Epithelial cell of esophagus (primary cell): ENCODE measurements around the gene PHF21B.
A peak's percentile ranks its signal among the peaks of the same experiment; 100 is the strongest.

Experiments used
- DNase-seq: peaks from one replicate; pipeline ENCODE4 v3.0.0; 2010; ENCODE audit warnings: low read depth
- H3K4me3 ChIP-seq: 2 replicates; pipeline ENCODE4 v1.5.1; 2011; ENCODE audit warnings: mild to moderate bottlenecking, low read length, control low read depth
- TF ChIP-seq, protein P1 (sequence below): IDR thresholded peaks from 2 replicates; pipeline ENCODE4 v1.5.1; 2011; ENCODE audit warnings: low read depth, mild to moderate bottlenecking, low read length, control low read depth, inconsistent platforms; ENCODE audit not compliant: insufficient read depth; ENCODE audit errors: missing control alignments

The PHF21B gene

DNA sequence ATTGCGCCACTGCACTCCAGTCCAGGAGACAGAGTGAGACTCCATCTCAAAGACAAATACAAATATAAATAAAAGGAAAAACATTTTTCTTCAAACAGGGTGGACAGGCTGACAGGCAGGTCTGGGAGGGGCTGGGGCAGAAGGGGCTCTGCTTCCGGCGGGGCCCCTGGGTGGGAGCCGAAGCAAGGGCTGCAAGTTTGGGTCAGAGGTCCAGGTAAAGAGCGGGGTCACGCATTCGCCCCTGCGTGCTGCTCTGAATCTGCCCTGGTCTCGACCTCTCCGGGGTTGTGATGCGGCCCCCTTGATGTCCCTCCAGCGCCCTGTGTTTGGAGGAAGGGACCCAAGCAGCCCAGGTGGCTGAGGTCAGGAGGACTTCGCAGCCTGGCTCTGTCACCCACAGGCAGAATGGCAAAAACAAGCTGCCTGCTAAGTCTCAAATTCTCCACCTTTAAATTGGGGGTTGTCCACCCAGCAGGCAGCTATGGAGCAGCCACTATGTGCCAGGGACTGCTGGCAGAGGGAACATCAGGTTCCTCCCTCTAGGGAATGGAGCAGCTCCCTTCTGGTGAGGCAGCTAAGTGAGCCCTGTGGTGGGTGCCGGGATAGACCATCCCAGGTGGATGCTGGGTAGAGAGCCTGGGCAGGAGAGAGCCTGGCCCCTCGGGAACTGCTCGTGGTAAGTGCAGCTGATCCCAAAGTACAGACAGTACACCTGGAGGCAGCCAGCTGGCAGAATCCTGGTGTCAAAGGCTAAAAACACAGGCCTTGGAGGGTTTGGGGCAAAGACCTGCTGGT lies 10.3 kb upstream of the PHF21B start:
- TF ChIP-seq, protein P1, sequence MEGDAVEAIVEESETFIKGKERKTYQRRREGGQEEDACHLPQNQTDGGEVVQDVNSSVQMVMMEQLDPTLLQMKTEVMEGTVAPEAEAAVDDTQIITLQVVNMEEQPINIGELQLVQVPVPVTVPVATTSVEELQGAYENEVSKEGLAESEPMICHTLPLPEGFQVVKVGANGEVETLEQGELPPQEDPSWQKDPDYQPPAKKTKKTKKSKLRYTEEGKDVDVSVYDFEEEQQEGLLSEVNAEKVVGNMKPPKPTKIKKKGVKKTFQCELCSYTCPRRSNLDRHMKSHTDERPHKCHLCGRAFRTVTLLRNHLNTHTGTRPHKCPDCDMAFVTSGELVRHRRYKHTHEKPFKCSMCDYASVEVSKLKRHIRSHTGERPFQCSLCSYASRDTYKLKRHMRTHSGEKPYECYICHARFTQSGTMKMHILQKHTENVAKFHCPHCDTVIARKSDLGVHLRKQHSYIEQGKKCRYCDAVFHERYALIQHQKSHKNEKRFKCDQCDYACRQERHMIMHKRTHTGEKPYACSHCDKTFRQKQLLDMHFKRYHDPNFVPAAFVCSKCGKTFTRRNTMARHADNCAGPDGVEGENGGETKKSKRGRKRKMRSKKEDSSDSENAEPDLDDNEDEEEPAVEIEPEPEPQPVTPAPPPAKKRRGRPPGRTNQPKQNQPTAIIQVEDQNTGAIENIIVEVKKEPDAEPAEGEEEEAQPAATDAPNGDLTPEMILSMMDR, result no peak
- H3K4me3 ChIP-seq, result no peak overlapping the region
- no peak for DNase-seq

DNA sequence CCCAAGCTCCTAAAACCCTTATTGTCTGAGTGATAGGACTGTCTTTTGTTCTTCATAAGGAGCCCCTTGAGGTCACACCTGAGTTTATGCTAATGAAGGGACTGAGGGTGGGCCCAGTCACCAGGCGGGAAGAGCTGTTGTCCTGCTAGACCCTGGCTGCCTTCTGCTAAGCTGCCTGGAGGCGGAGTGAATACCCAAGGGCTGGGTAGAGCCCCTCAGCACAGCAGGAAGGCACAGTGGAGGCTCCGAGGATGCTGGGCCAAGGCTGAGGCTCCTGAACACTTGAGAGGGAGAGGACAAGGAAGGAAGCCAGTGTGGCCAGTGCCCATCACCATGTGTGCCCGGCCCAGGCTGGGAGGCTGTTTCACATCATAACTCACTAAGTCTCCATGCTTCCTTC lies 4.8 kb upstream of the PHF21B start:
- TF ChIP-seq, protein P1, result no peak
- no peak overlapping the region for H3K4me3 ChIP-seq
- DNase-seq, result no peak

DNA sequence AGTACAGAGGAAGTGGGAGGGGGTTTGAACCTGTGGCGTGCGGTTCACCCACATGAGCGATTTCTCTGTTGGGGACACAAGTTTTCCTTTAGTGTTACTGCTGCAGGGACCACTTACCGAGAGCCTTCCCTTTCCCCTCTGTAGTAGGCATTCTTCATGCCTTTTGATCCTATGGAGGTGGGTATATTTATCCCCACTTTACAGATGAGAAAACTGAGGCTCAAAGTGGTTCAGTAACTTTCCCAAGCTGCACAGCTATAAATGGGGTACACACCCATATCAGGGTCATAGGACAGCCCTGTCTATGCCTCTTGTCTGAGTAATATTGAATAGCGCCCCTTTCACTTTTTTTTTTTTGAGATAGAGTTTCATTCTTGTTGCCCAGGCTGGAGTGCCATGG lies 3.3 kb upstream of the PHF21B start:
- H3K4me3 ChIP-seq, result no peak overlapping the region
- TF ChIP-seq, protein P1, result no peak
- DNase-seq, result no peak

DNA sequence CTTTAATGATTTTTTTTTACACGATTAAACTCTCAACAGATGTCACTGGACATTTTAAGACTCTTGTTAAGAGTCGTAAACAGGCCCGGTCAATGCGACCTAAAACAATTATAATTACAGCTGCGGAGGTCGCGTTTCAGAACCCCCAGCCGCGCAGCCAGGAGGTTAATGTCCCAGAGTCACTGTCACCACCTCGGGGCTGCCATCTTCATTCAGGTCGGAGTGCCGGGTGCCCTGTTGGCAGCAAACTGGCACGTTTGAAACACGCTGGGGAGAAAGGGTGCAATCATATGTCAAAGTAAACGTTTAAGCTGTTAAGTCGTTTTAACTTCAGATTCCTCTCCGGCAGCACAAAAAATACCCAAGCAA lies 711 bp upstream of the PHF21B start:
- H3K4me3 ChIP-seq, result peak overlapping the region; percentile 40
- DNase-seq, result no peak
- TF ChIP-seq, protein P1, result no peak

DNA sequence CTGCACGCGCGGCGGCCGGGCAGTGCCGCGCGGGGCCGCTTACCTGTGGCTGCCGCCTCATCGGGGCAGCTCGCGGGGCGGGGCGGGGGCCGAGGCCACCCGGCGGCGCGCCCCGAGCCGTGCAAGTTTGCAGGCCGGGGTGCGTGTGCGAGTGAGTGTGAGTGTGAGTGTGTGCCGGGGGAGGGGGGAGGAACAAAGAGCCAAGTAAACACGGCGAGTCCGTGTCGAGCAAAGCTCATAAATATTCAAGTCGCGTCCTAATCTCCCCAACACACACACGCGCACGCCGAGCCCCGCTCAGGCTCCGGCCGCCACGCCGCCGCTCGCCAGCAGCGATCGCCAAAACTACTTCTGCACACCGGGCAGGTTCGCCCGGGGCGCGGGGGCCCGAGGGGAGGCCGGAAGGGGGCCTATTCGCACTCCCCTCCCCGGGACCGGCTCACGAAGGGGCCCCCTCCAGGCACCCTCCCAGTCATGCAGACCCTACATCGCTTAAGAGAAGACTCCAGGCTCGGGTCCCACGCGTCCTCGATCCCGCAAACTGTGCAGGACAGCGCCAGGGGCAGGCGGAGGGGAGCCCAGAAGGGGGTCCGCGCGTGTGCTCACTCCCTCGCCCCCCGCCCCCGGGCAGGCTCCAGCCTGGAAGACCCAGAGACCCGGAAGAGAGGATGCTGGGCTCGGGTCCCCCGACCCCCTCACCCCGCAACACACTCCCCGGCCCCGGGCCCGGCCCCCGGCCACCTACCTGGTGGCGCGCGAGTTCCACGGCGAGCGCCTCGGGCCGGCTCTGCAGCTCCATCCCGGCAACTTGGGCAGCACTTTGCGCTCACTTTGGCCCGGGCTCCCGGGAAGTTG lies 827 bp downstream of the PHF21B start:
- no peak overlapping the region for H3K4me3 ChIP-seq
- DNase-seq, result peak; percentile 26
- TF ChIP-seq, protein P1, result no peak

DNA sequence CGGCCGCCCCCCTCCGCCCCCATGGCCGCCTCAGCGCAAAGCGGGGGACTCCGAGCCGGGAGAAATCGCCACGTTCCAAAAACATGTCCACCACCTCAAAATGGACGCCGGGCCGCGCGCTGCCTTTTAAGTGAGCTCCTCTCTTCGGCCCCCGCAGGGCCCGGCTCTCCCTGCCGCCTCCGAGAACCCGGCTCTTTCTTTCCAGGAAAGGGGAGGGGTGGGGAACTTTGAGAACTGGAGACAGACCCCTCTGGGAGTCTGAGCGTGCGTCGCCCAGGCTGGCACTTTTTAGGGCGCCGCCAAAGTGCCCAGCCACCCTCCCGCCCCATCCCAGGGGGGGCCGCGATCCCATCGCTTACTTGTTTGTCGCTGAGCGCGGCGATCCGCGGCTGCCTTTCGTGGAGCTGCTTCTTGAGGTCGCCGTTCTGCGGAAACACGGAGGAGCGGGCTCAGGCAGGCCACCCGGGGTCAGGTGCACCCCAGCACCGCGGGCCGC lies 1.6 kb downstream of the PHF21B start:
- no peak overlapping the region for H3K4me3 ChIP-seq
- TF ChIP-seq, protein P1, result no peak

More for the DNA sequence above, 1.6 kb downstream of the PHF21B start:
- DNase-seq, result peak; percentile 32
